ENCODE measurements around the gene GYG1. TPM values are rescaled to one million over a fixed set of nuclear protein-coding genes. Genes with fewer than 3 reads are reported as not detected.

The GYG1 gene
- total RNA-seq, 1 experiment from 2014 or later, result 28.0 TPM

- BruUV-seq (replicated peaks), result no TSS peak
- intact Hi-C loops (cut with micrococcal nuclease; ENCODE audit: unreplicated experiment), result no loop called here
- Mint-ChIP-seq H3K9me3 (ENCODE audit: unreplicated experiment) (peaks cover 4% of the 10 kb centered on the region), H3K27ac (ENCODE audit: unreplicated experiment) (no peak overlapping the region), H3K4me3 (ENCODE audit: unreplicated experiment) (no peak overlapping the region), H3K27me3 (ENCODE audit: insufficient read depth, unreplicated experiment) (no peaks in the 10 kb centered on the region), H3K36me3 (ENCODE audit: insufficient read depth, unreplicated experiment) (peaks cover 10% of the 10 kb centered on the region), H3K4me1 (ENCODE audit: low read depth, unreplicated experiment) (no peaks in the 10 kb centered on the region)
- H3K4me3 ChIP-seq (ENCODE audit: low read depth, low read length), result no peak overlapping the region
- TF ChIP-seq CTCF (IDR thresholded peaks at IDR 0.05; ENCODE audit: insufficient read depth in 1 of 2, low read depth in 1 of 2, low read length in 1 of 2, severe bottlenecking in 1 of 2, unreplicated experiment in 1 of 2), result no peak
- ChIA-PET CTCF (no interaction called here), POLR2A (no interaction called here)
- H3K9me3 ChIP-seq, result peaks cover 2% of the 10 kb centered on the region; the same call in 1 of the 2 replicates
- DNase-seq, result no peak
- no peaks in the 10 kb centered on the region for H3K27me3 ChIP-seq (replicated peaks; ENCODE audit: control insufficient read depth, insufficient read depth, low read length)
- H3K36me3 ChIP-seq (ENCODE audit: control insufficient read depth, insufficient read depth, low read length), result no peaks in the 10 kb centered on the region
- no peaks in the 10 kb centered on the region for H3K4me1 ChIP-seq
Observed at GRCh38 chr3:149019580-149019979, 28.2 kb downstream of the GYG1 start.

- CTCF ChIA-PET, result no interaction called here
- DNase-seq, result no peak
- H3K27me3 ChIP-seq (replicated peaks; ENCODE audit: control insufficient read depth, insufficient read depth, low read length), result no peaks in the 10 kb centered on the region
- Mint-ChIP-seq H3K36me3 (ENCODE audit: insufficient read depth, unreplicated experiment) (peaks cover 10% of the 10 kb centered on the region), H3K4me1 (ENCODE audit: low read depth, unreplicated experiment) (no peaks in the 10 kb centered on the region), H3K9me3 (ENCODE audit: unreplicated experiment) (peaks cover 11% of the 10 kb centered on the region), H3K27ac (ENCODE audit: unreplicated experiment) (no peak overlapping the region), H3K27me3 (ENCODE audit: insufficient read depth, unreplicated experiment) (no peaks in the 10 kb centered on the region), H3K4me3 (ENCODE audit: unreplicated experiment) (no peak overlapping the region)
- no peaks in the 10 kb centered on the region for H3K36me3 ChIP-seq (ENCODE audit: control insufficient read depth, insufficient read depth, low read length)
- no peaks in the 10 kb centered on the region for H3K4me1 ChIP-seq
- BruUV-seq (replicated peaks), result no TSS peak
- intact Hi-C loops (cut with micrococcal nuclease; ENCODE audit: unreplicated experiment), result loop anchor here (5.0 kb wide), 1 partner anchor 63 kb away; no protein-coding TSS in a partner anchor
- POLR2A ChIA-PET, result no interaction called here
- no peak overlapping the region for H3K4me3 ChIP-seq (ENCODE audit: low read depth, low read length)
- TF ChIP-seq CTCF (IDR thresholded peaks at IDR 0.05; ENCODE audit: insufficient read depth in 1 of 2, low read depth in 1 of 2, low read length in 1 of 2, severe bottlenecking in 1 of 2, unreplicated experiment in 1 of 2), result no peak
- peaks cover 9% of the 10 kb centered on the region; the same call in 1 of the 2 replicates for H3K9me3 ChIP-seq
Observed at GRCh38 chr3:149020196-149020838, 29.0 kb downstream of the GYG1 start.

GRCh38 chr3:149020839-149021252 lies 29.5 kb downstream of the GYG1 start:
- Histone ChIP-seq H3K36me3 (ENCODE audit: control insufficient read depth, insufficient read depth, low read length) (no peaks in the 10 kb centered on the region), H3K4me1 (no peaks in the 10 kb centered on the region), H3K27me3 (replicated peaks; ENCODE audit: control insufficient read depth, insufficient read depth, low read length) (no peaks in the 10 kb centered on the region), H3K9me3 (peaks cover 10% of the 10 kb centered on the region; the same call in 1 of the 2 replicates), H3K4me3 (ENCODE audit: low read depth, low read length) (no peak overlapping the region)
- no peaks in the 10 kb centered on the region for H3K4me1 Mint-ChIP-seq (ENCODE audit: low read depth, unreplicated experiment)
- no peak overlapping the region for H3K4me3 Mint-ChIP-seq (ENCODE audit: unreplicated experiment)
- CTCF ChIA-PET, result no interaction called here
- no peak for TF ChIP-seq CTCF (IDR thresholded peaks at IDR 0.05; ENCODE audit: insufficient read depth in 1 of 2, low read depth in 1 of 2, low read length in 1 of 2, severe bottlenecking in 1 of 2, unreplicated experiment in 1 of 2)
- peaks cover 11% of the 10 kb centered on the region for H3K9me3 Mint-ChIP-seq (ENCODE audit: unreplicated experiment)
- H3K27me3 Mint-ChIP-seq (ENCODE audit: insufficient read depth, unreplicated experiment), result no peaks in the 10 kb centered on the region
- POLR2A ChIA-PET, result no interaction called here
- H3K36me3 Mint-ChIP-seq (ENCODE audit: insufficient read depth, unreplicated experiment), result peaks cover 13% of the 10 kb centered on the region
- H3K27ac Mint-ChIP-seq (ENCODE audit: unreplicated experiment), result no peak overlapping the region
- no TSS peak for BruUV-seq (replicated peaks)
- no peak for DNase-seq
- intact Hi-C loops (cut with micrococcal nuclease; ENCODE audit: unreplicated experiment), result loop anchor here (5.0 kb wide), 1 partner anchor 64 kb away; no protein-coding TSS in a partner anchor

Data from Caco-2 (cell line).